ENCODE results near the gene CTNNBL1. TPM values are rescaled to one million over a fixed set of nuclear protein-coding genes. Genes with fewer than 3 reads are reported as not detected.

Gene CTNNBL1
- total and polyA plus RNA-seq, 8 donors = 36.0 to 63.6 (median 50.1) TPM

DNA sequence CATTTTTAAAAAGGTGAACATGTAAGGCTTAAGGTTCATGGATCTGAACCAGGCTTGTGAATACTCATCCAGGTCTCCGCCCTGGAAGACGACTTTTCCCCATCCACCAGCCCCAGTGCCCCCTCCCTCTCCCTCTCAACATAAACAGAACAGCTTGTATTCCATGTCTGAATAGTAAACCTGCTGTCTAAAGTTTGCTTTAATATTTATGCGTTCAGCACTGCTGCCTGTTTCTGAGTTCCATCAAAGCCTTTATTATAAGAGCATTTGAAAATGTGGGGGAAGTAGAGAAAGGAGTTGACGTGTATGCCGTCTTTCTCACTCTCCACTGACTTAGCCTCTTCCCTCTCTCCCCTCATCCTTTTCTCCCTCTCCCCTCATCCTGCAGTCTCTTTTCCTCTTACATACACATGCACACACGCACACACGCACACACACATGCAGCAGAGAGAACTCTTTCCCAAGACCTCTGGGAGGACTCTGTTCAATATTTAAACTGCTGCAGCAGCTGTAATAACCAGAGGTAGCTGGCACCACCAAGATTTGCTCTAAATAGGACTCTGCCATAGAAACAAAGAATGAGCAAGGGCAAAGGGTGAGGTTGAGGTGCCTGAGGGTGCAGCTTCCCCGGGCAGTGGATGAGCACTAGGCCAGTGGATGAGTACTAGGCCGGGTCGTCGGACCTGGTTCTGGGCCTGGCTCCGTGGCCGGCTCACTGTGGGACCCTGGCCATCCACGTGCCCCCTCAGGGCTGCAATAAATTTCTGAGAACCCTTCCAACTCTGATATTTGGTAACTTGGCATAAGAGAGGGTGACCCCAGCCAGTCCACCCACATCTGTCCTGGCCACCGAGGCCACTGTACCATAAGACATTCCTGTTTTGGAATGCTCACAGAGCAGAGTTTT, 173.7 kb downstream of the CTNNBL1 start:
- intact Hi-C loops (cut with DNase I) = no loop called here
- Histone ChIP-seq H3K4me1 (no peaks in the 10 kb centered on the region), H3K27ac (no peak overlapping the region), H3K36me3 (peaks cover 0 to 79% of the 10 kb centered on the region in 2 donors), H3K27me3 (no peaks in the 10 kb centered on the region), H3K4me3 (no peak overlapping the region), H3K9me3 (no peaks in the 10 kb centered on the region)
- TF ChIP-seq, protein P1, sequence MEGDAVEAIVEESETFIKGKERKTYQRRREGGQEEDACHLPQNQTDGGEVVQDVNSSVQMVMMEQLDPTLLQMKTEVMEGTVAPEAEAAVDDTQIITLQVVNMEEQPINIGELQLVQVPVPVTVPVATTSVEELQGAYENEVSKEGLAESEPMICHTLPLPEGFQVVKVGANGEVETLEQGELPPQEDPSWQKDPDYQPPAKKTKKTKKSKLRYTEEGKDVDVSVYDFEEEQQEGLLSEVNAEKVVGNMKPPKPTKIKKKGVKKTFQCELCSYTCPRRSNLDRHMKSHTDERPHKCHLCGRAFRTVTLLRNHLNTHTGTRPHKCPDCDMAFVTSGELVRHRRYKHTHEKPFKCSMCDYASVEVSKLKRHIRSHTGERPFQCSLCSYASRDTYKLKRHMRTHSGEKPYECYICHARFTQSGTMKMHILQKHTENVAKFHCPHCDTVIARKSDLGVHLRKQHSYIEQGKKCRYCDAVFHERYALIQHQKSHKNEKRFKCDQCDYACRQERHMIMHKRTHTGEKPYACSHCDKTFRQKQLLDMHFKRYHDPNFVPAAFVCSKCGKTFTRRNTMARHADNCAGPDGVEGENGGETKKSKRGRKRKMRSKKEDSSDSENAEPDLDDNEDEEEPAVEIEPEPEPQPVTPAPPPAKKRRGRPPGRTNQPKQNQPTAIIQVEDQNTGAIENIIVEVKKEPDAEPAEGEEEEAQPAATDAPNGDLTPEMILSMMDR (IDR thresholded peaks at IDR 0.05) = no peak
- ATAC-seq (no peak), DNase-seq (no peak)

GRCh38 chr20:37868851-37869333, 175.1 kb downstream of the CTNNBL1 start:
- intact Hi-C loops (cut with DNase I) = no loop called here
- TF ChIP-seq, protein P1 (IDR thresholded peaks at IDR 0.05) = no peak
- Histone ChIP-seq H3K4me3 (no peak overlapping the region), H3K27me3 (no peaks in the 10 kb centered on the region), H3K9me3 (no peaks in the 10 kb centered on the region), H3K27ac (no peak overlapping the region), H3K36me3 (peaks cover 0 to 81% of the 10 kb centered on the region in 2 donors), H3K4me1 (no peaks in the 10 kb centered on the region)
- DNase-seq (no peak), ATAC-seq (no peak)

GRCh38 chr20:37869334-37869861, 175.6 kb downstream of the CTNNBL1 start:
- no peak overlapping the region for H3K27ac ChIP-seq
- TF ChIP-seq, protein P1 (IDR thresholded peaks at IDR 0.05) = no peak
- no peak for ATAC-seq
- no peak overlapping the region for H3K4me3 ChIP-seq
- H3K9me3 ChIP-seq = no peaks in the 10 kb centered on the region
- H3K4me1 ChIP-seq = no peaks in the 10 kb centered on the region
- intact Hi-C loops (cut with DNase I) = no loop called here
- H3K36me3 ChIP-seq = peaks cover 0 to 81% of the 10 kb centered on the region in 2 donors
- no peak for DNase-seq
- no peaks in the 10 kb centered on the region for H3K27me3 ChIP-seq

DNA sequence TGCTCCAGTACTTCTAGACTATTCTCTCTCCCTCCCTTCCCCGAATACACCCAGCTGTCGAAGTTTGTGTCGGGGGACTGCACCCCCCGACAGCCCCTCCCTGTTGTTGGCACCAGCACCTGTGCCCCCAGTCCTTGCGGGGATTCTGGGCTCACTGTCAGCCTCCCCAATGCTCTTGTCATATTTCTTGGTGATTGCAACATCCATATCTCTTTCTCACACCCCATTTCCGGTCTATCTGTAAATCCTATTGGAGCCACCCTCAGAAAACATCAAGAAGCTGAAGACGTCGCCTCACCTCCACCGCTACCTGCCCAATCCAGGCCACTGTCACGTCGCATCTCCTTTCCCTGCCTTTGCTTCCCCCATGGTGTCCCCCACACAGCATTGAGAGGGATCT, 176.5 kb downstream of the CTNNBL1 start:
- ATAC-seq = no peak
- H3K36me3 ChIP-seq = peaks cover 0 to 79% of the 10 kb centered on the region in 2 donors
- DNase-seq = no peak
- intact Hi-C loops (cut with DNase I) = no loop called here
- H3K4me3 ChIP-seq = no peak overlapping the region
- no peak overlapping the region for H3K27ac ChIP-seq
- no peaks in the 10 kb centered on the region for H3K4me1 ChIP-seq
- H3K27me3 ChIP-seq = no peaks in the 10 kb centered on the region
- TF ChIP-seq, protein P1 (IDR thresholded peaks at IDR 0.05) = no peak
- no peaks in the 10 kb centered on the region for H3K9me3 ChIP-seq

- ATAC-seq = no peak
- TF ChIP-seq, protein P1 (IDR thresholded peaks at IDR 0.05) = no peak
Measured at GRCh38 chr20:37871751-37872150, 177.9 kb downstream of the CTNNBL1 start.

More at GRCh38 chr20:37871751-37872150, 177.9 kb downstream of the CTNNBL1 start:
- H3K4me3 ChIP-seq = no peak overlapping the region
- H3K4me1 ChIP-seq = no peaks in the 10 kb centered on the region
- no peaks in the 10 kb centered on the region for H3K27me3 ChIP-seq
- no peak overlapping the region for H3K27ac ChIP-seq
- DNase-seq = no peak
- peaks cover 0 to 70% of the 10 kb centered on the region in 2 donors for H3K36me3 ChIP-seq
- intact Hi-C loops (cut with DNase I) = no loop called here
- no peaks in the 10 kb centered on the region for H3K9me3 ChIP-seq

Measured in left lung (tissue), 10 donors.